GM06990 (cell line): ENCODE results near the gene HSPBP1.

Experiments used
- DNase-seq: peaks from one replicate; pipeline ENCODE4 v3.0.0-alpha.2; 2011; ENCODE audit not compliant: insufficient read length; ENCODE audit errors: extremely low read depth
- H3K27me3 ChIP-seq: replicated peaks from 2 replicates; pipeline ENCODE4 v1.6.0; 2011; ENCODE audit warnings: low read length; ENCODE audit not compliant: control insufficient read depth, insufficient read depth
- H3K36me3 ChIP-seq: 2 replicates; pipeline ENCODE4 v1.5.1; 2011; ENCODE audit warnings: low read length; ENCODE audit not compliant: control insufficient read depth, insufficient read depth
- H3K4me3 ChIP-seq: replicated peaks from 2 replicates; pipeline ENCODE4 v1.5.1; 2011; ENCODE audit warnings: low read depth, mild to moderate bottlenecking, control low read depth, low read length
- CTCF ChIP-seq: IDR thresholded peaks from 2 replicates; pipeline ENCODE4 v1.5.1; 2011; ENCODE audit warnings: low read length, control low read depth, mild to moderate bottlenecking, inconsistent platforms; ENCODE audit not compliant: insufficient read depth, poor library complexity, severe bottlenecking

The HSPBP1 gene

GRCh38 chr19:55321466-55322137 is 41.7 kb upstream of the HSPBP1 start:
- no peak for DNase-seq
- TF ChIP-seq CTCF, result no peak
- H3K27me3 ChIP-seq, result no peaks in the 10 kb centered on the region
- H3K36me3 ChIP-seq, result no peaks in the 10 kb centered on the region
- H3K4me3 ChIP-seq, result no peak overlapping the region

- TF ChIP-seq CTCF, result no peak
- no peaks in the 10 kb centered on the region for H3K27me3 ChIP-seq
- no peak for DNase-seq
- H3K36me3 ChIP-seq, result no peaks in the 10 kb centered on the region
- no peak overlapping the region for H3K4me3 ChIP-seq
Measured at GRCh38 chr19:55320844-55321419, 41.0 kb upstream of the HSPBP1 start.

- Histone ChIP-seq H3K4me3 (no peak overlapping the region), H3K36me3 (no peaks in the 10 kb centered on the region), H3K27me3 (no peaks in the 10 kb centered on the region)
- no peak for TF ChIP-seq CTCF
- no peak for DNase-seq
Measured at GRCh38 chr19:55319785-55320184, 39.9 kb upstream of the HSPBP1 start.

GRCh38 chr19:55316646-55317045 is 36.7 kb upstream of the HSPBP1 start:
- DNase-seq, result no peak
- H3K4me3 ChIP-seq, result no peak overlapping the region
- H3K36me3 ChIP-seq, result no peaks in the 10 kb centered on the region
- no peak for TF ChIP-seq CTCF
- H3K27me3 ChIP-seq, result no peaks in the 10 kb centered on the region

- H3K4me3 ChIP-seq, result no peak overlapping the region
- no peak for TF ChIP-seq CTCF
- no peak for DNase-seq
- no peaks in the 10 kb centered on the region for H3K27me3 ChIP-seq
- H3K36me3 ChIP-seq, result no peaks in the 10 kb centered on the region
Measured at GRCh38 chr19:55315956-55316525, 36.1 kb upstream of the HSPBP1 start.
